ENCODE results near the gene DLG1. TPM values are rescaled to one million over a fixed set of nuclear protein-coding genes. Genes with fewer than 3 reads are reported as not detected.

The DLG1 gene
- total RNA-seq, 1 experiment from 2014 or later, result 55.2 TPM

GRCh38 chr3:197181741-197182140, 116.7 kb downstream of the DLG1 start:
- no peak for DNase-seq (ENCODE audit: low read depth)

DNA sequence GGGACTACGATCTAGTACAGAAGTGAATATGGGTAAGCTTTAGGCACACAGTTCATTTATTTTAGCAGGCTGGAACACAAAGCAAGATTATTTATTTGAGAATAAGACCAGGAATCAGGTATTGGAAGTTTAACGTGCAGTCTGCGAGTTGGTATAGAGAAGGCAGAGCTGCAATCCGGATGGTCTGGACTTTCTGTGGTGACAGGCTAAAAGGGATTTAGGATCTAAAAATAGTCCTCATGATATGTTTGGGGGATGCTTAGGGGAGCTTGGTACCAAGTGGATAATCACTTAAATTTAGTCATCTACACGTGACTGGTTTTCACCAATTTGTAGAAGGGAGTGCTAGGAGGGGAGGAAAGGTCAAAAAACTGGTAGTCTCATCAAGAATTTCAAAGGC, 119.4 kb downstream of the DLG1 start:
- no peak for DNase-seq (ENCODE audit: low read depth)

GRCh38 chr3:197175503-197175902, 122.9 kb downstream of the DLG1 start:
- no peak for DNase-seq (ENCODE audit: low read depth)

GRCh38 chr3:197174927-197175326, 123.5 kb downstream of the DLG1 start:
- DNase-seq (ENCODE audit: low read depth), result no peak

DNA sequence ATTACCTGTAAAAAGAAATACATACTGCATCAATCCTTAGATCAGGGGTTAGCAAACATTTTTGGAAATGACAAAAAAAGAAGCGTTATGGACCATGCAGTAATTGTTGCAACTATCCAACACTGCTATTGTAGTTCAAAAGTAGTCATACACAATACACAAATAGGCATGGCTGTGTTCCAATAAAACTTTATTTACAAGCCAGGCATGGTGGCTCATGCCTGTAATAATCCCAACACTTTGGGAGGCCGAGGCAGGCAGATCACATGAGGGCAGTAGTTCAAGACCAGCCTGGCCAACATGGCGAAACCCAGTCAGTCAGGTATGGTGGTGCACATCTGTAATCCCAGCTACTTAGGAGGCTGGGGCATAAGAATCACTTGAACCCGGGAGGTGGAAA, 124.8 kb downstream of the DLG1 start:
- no peak for DNase-seq (ENCODE audit: low read depth)

GRCh38 chr3:197171481-197172067, 126.8 kb downstream of the DLG1 start:
- peak; percentile 25 for DNase-seq (ENCODE audit: low read depth)

DNA sequence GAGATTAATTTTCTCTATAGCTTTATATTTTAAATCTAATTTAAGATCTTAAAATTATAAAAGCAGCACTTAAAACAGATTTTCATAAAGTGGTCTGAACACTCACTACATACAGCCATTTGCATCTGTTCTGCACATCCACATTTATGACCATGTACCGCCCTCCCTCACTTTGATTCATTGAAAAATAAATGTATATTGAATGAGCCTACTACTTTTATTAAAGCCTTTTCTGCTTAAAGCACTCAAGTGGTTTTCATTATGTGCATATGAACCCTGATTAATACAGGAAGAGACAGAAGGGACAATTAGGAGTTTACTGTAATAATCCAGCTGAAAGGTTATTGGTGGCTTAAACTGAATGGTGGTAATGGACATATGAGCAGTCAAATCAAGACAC, 129.4 kb downstream of the DLG1 start:
- no peak for DNase-seq (ENCODE audit: low read depth)

DNA sequence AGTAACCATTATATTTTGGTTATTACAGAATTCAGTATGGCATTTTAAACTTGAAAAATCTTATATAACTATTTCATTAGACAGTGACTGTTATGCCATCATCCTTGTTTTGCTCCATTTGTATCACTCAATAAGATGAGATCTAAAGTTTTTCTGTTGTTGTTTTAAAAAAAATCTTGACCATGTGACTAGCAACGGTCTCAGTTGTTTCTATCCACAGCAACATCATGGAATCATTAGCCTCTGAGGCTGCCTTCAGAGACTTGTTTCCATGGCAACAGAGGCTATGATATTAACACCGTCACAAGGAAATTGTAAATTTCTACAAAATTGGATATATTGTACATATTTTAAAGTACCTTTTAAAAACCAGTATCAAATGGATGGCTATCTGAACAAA, 129.8 kb downstream of the DLG1 start:
- peak; percentile 14 for DNase-seq (ENCODE audit: low read depth)

GRCh38 chr3:197168063-197168462, 130.3 kb downstream of the DLG1 start:
- no peak for DNase-seq (ENCODE audit: low read depth)

DNA sequence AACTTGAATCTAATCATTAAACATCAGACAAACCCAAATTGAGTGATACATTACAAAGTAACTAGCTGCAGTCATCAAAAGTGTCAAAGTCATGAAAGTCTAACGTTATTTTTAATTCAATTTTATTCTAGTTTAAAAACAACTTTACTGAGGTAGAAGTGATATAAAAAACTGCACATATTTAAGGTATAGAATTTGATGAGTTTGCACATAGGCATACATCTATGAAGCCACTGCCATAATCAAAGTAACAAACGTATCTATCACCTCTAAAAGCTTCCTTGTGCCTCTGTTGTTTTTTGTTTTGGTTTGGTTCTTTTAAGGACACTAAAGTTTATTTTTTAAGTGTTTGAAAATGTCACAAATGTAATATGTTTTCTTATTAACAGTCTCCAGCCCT, 130.9 kb downstream of the DLG1 start:
- no peak for DNase-seq (ENCODE audit: low read depth)

DNA sequence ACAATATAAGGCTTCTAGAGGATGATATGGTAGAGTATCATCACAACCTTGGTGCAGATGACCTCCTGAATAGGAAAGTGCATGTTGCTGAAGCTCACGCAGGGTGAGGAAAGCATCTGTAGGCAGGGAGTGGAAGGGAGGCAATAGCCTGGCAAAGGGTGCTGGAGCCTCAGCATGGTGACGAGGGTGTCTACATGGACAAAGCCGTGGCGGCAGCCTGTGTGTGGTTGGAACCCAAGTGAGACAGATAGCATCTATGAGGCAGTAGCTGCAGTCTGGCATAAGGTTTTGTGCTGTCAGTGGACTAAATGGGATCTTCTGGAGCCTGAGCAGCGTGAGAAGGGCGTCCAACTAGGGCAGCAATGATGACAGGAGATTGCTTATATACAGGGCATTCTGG, 132.5 kb downstream of the DLG1 start:
- DNase-seq (ENCODE audit: low read depth), result no peak

DNA sequence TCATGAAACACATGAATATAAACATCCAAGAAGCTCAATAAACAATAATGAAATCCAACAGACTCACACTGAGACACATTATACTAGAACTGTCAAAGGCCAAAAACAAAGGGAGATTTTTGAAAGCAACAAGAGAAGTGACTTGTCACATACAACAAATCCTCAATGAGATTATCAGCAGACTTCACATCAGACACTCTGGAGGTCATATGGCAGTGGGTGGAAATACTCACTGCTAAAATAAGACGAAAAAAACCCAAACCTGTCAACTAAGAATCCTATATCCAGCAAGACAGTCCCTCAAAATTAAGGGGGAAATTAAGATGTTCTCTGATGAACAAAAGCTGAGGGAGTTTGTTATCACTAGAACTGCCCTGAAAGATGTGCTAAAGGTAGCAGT, 143.4 kb downstream of the DLG1 start:
- no peak for DNase-seq (ENCODE audit: low read depth)

DNA sequence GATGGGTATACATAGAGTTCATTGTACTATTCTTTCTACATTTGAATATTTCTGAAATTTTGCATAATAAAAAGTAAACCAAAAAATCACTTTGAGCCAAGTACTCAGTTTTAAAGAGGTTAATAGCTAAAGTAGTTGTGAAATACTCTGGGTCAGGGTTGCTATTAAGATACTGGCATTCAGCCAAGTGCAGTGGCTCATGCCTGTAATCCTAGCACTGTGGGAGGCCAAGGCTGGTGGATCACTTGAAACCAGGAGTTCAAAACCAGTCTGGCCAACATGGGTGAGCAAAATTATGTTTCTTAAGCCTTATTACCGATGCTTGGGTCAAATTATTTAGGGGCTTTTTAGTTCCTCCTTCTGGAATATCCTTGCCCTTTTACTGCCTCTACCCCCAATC, 146.8 kb downstream of the DLG1 start:
- peak; percentile 78 for DNase-seq (ENCODE audit: low read depth)

DNA sequence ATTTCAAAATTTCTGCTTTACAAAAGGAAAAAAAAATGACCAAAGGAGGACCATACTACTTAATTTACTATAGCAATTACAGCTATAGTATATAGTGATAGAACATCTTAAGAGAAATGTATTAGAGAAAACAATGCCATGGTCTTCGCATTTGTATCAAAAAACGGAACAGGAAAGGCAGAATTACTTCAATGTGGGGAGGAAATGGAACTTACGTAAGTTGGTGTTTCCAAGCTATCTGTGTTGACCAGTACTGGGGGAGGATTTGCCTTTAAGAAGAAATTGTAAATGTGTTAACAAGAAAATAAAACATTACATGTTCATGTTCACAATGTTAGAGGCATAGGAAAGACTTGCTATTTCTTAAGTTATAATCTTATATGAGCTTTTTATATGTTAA, 148.9 kb downstream of the DLG1 start:
- DNase-seq (ENCODE audit: low read depth), result no peak

GRCh38 chr3:197144188-197144587, 154.2 kb downstream of the DLG1 start:
- DNase-seq (ENCODE audit: low read depth), result no peak

- no peak for DNase-seq (ENCODE audit: low read depth)
Observed at GRCh38 chr3:197139586-197139985, 158.8 kb downstream of the DLG1 start.

DNA sequence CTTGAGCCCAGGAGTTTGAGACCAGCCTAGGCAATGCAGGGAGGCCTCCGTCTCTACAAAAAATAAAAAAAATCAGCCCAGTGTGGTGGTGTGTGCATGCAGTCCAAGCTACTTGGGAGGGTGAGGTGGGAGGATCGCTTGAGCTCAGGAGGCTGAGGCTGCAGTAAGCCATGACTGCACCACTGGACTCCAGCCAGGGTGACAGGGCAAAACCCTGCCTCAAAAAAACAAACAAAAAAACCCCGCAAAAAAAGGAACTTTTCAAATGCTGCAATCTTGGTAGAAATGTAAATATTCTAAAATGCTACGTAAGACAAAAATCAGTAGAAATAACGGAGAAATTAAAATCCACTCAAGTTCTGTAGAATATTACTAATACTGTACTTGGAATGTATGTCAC, 160.7 kb downstream of the DLG1 start:
- no peak for DNase-seq (ENCODE audit: low read depth)

- no peak for DNase-seq (ENCODE audit: low read depth)
Observed at GRCh38 chr3:197136744-197137143, 161.7 kb downstream of the DLG1 start.

- DNase-seq (ENCODE audit: low read depth), result peak; percentile 16
Observed at GRCh38 chr3:197135212-197135611, 163.2 kb downstream of the DLG1 start.

GRCh38 chr3:197132916-197133530, 165.4 kb downstream of the DLG1 start:
- DNase-seq (ENCODE audit: low read depth), result no peak

DNA sequence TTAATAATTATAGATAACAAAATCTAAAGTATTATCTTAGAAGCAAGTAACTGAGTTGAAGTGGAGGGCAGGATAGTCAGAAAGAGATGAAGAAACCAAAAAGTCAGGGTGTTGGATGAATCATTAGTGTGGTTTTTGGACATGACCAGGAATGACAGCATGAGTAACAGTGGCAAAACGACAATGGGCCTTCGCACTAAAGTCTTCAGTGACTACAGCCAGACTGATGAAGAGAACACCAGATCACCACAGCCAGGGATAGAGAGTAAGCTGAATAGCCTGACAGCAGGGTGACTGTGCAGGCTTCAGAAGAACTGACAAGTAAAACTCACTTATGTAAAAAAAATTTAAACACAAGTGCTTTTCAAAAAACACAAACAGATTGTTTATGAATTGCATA, 172.8 kb downstream of the DLG1 start:
- DNase-seq (ENCODE audit: low read depth), result peak; percentile 79

- no peak for DNase-seq (ENCODE audit: low read depth)
Observed at GRCh38 chr3:197124713-197125112, 173.7 kb downstream of the DLG1 start.

- no peak for DNase-seq (ENCODE audit: low read depth)
Observed at GRCh38 chr3:197122394-197122793, 176.0 kb downstream of the DLG1 start.

GRCh38 chr3:197117114-197117513, 181.3 kb downstream of the DLG1 start:
- no peak for DNase-seq (ENCODE audit: low read depth)

Data from HT1080 (cell line).